Gastrocnemius medialis (tissue), 4 donors: ENCODE measurements around the gene CPNE7.

Experiments
- POLR2A ChIP-seq, 2 donors: fragments of 450-650 bp; IDR thresholded peaks; one replicate each; pipeline ENCODE4 v1.6.1; 2017; ENCODE audit warnings: antibody characterized with exemption in 2 of 2, mild to moderate bottlenecking in 2 of 2, moderate library complexity in 2 of 2
- TF ChIP-seq, protein P1 (sequence below), 5 experiments: fragments of 450-650 bp in 3 of 5; fragments of 200-600 bp in 2 of 5; sonication (generic) in 2 of 5; IDR thresholded peaks in 4 of 5; conservative IDR thresholded peaks in 1 of 5; 1 replicate in 4 of 5; 2 replicates in 1 of 5; pipeline ENCODE4 v1.5.1; 2016 to 2019; ENCODE audit warnings: antibody characterized with exemption in 5 of 5, mild to moderate bottlenecking in 3 of 5, moderate library complexity in 3 of 5

DNA sequence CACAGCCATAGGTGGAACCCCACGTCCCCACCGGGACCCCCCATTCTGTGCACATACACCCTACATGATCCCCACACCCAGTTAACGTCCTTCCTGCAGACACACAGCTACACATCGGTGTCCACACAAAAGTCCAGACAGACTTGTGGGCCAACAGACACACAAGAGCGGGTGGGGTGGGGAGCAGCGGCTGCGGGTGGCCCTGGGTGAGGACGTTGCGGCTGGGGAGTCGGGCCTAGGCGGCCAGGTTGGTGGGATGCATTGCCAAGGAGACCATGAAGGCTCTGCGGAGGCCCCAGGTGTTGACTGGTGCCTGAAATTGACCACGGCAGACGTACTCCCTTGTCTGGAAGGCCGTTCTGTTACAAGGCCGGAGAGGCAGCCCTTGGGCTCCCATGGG lies 29.2 kb downstream of the CPNE7 start:
- TF ChIP-seq, protein P1, sequence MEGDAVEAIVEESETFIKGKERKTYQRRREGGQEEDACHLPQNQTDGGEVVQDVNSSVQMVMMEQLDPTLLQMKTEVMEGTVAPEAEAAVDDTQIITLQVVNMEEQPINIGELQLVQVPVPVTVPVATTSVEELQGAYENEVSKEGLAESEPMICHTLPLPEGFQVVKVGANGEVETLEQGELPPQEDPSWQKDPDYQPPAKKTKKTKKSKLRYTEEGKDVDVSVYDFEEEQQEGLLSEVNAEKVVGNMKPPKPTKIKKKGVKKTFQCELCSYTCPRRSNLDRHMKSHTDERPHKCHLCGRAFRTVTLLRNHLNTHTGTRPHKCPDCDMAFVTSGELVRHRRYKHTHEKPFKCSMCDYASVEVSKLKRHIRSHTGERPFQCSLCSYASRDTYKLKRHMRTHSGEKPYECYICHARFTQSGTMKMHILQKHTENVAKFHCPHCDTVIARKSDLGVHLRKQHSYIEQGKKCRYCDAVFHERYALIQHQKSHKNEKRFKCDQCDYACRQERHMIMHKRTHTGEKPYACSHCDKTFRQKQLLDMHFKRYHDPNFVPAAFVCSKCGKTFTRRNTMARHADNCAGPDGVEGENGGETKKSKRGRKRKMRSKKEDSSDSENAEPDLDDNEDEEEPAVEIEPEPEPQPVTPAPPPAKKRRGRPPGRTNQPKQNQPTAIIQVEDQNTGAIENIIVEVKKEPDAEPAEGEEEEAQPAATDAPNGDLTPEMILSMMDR (IDR thresholded peaks at IDR 0.05 in 4 of 5, conservative IDR thresholded peaks at IDR 0.05 in 1 of 5), result no peak
- TF ChIP-seq POLR2A (IDR thresholded peaks at IDR 0.05), result no peak
